GM08714 (cell line): Measurements from ENCODE around the gene TECRL.

ENCODE experiments used
- H3K4me3 ChIP-seq: fragments of 200-500 bp; sonication (Bioruptor generic); 2 replicates; pipeline ENCODE4 v1.5.1; 2014; ENCODE audit warnings: mild to moderate bottlenecking, low read length, inconsistent platforms
- ZNF274 ChIP-seq: IDR thresholded peaks from 2 replicates; pipeline ENCODE4 v1.6.1; 2012; ENCODE audit warnings: mild to moderate bottlenecking, low read depth, low read length

Gene TECRL

GRCh38 chr4:64266263-64266662 is 143.0 kb downstream of the TECRL start:
- TF ChIP-seq ZNF274: no peak
- H3K4me3 ChIP-seq: no peak overlapping the region

- H3K4me3 ChIP-seq: no peak overlapping the region
- TF ChIP-seq ZNF274: no peak
Measured at GRCh38 chr4:64251781-64252180, 157.5 kb downstream of the TECRL start.

GRCh38 chr4:64250488-64250887 is 158.8 kb downstream of the TECRL start:
- no peak for TF ChIP-seq ZNF274
- H3K4me3 ChIP-seq: no peak overlapping the region

DNA sequence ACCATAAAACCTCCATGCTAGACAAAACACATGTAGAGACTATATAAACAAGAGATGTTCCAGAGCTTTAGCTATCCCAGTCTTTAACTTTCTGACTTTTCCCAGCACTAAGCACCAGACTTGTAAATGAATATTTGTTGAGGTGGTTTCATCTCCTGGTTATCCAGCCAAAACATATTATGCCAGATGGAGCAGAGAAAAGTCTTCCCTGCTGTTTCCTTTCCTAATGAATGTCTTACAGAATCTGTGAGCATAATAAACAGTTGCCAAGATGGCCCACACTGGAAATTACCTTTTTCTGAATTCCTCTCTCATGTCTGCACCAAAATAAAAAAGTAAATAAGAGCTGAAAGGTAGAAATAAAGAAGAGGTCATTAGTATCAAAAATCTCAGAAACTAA is 159.2 kb downstream of the TECRL start:
- TF ChIP-seq ZNF274: no peak

DNA sequence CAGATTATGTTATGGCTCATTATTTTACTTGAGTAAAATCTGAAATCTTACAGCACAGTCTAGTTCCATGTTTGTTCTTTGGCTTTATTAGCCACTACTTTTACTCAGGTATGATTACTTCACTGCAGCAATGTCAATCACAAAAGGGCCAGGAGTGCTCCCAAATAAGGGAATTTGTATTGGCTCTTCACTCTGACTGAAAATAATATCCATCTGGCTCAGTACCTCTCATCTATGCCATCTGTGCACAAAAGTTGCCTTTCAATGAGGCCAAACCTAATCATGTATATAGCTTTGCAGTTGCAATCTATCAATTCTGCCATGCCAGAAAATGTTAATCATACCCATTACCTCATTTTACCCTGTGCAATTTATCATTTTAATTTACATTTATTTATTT is 161.1 kb downstream of the TECRL start:
- H3K4me3 ChIP-seq: no peak overlapping the region

More for the DNA sequence above, 159.2 kb downstream of the TECRL start:
- no peak overlapping the region for H3K4me3 ChIP-seq

DNA sequence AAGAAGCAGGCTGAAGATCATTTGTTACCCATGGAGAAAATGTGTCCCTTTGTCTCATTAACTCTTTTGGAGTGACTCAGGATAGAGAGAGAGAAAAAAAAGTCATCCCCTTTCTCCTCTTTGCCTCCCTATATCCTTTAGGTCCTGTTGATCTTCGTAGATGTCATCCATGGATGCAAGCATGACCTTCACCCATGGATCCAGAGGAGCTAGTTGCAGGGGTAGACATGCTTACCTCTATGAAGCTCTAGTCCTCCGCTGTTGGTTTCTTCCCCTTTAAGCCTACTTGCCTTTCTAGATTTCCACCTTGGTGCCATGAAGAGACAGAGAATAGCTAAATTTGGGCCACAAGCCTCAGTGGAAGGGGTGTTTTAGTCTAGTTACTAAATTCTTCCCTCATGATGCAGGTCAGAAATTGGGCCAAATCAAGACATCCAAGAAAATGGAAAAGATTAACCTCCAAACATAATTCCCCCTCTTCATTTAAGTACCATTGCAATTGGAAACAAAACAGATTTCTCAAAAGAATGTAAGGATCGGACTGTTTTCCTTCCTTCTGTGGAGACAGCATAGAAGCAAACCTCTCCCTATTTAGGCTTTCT is 178.4 kb downstream of the TECRL start:
- no peak overlapping the region for H3K4me3 ChIP-seq
- no peak for TF ChIP-seq ZNF274

More for the DNA sequence above, 161.1 kb downstream of the TECRL start:
- TF ChIP-seq ZNF274: no peak
